T1000 (cell line): ENCODE results near the gene TMEM117.
"Not testable (repeated sequence)": the region's sequence is repeated elsewhere in the genome, so short reads cannot be mapped to it uniquely, and the experiment has no call there.

Experiments used
- DNase-seq: peaks from one replicate; lab custom pipeline; 2025; ENCODE audit warnings: mixed read lengths; lab: John Stamatoyannopoulos, UW

TMEM117 gene

GRCh38 chr12:44296624-44297197, 460.8 kb downstream of the TMEM117 start:
- no peak for DNase-seq

GRCh38 chr12:44299524-44299923, 463.6 kb downstream of the TMEM117 start:
- DNase-seq, result no peak

- no peak for DNase-seq
Observed at GRCh38 chr12:44307506-44308168, 471.8 kb downstream of the TMEM117 start.

GRCh38 chr12:44313188-44313587, 477.3 kb downstream of the TMEM117 start:
- no peak for DNase-seq

- DNase-seq, result no peak
Observed at GRCh38 chr12:44314007-44314500, 478.2 kb downstream of the TMEM117 start.

GRCh38 chr12:44317651-44318126, 481.8 kb downstream of the TMEM117 start:
- no peak for DNase-seq

- no peak for DNase-seq
Observed at GRCh38 chr12:44331269-44331668, 495.4 kb downstream of the TMEM117 start.

GRCh38 chr12:44334347-44334746, 498.5 kb downstream of the TMEM117 start:
- DNase-seq, result no peak

GRCh38 chr12:44335030-44335429, 499.1 kb downstream of the TMEM117 start:
- no peak for DNase-seq

GRCh38 chr12:44336577-44336976, 500.7 kb downstream of the TMEM117 start:
- DNase-seq, result no peak

- DNase-seq, result no peak
Observed at GRCh38 chr12:44342371-44342770, 506.5 kb downstream of the TMEM117 start.

GRCh38 chr12:44347145-44347544, 511.3 kb downstream of the TMEM117 start:
- no peak for DNase-seq

GRCh38 chr12:44357494-44357893, 521.6 kb downstream of the TMEM117 start:
- DNase-seq, result no peak

GRCh38 chr12:44358636-44359035, 522.8 kb downstream of the TMEM117 start:
- DNase-seq, result no peak

GRCh38 chr12:44362947-44363346, 527.1 kb downstream of the TMEM117 start:
- no peak for DNase-seq

- DNase-seq, result no peak
Observed at GRCh38 chr12:44367136-44367535, 531.3 kb downstream of the TMEM117 start.

- no peak for DNase-seq
Observed at GRCh38 chr12:44367916-44368315, 532.0 kb downstream of the TMEM117 start.

- DNase-seq, result no peak
Observed at GRCh38 chr12:44369998-44370397, 534.1 kb downstream of the TMEM117 start.

- no peak for DNase-seq
Observed at GRCh38 chr12:44370982-44371381, 535.1 kb downstream of the TMEM117 start.

GRCh38 chr12:44372259-44372658, 536.4 kb downstream of the TMEM117 start:
- DNase-seq, result peak; percentile 53

GRCh38 chr12:44375694-44376093, 539.8 kb downstream of the TMEM117 start:
- DNase-seq, result no peak

- no peak for DNase-seq
Observed at GRCh38 chr12:44377443-44378187, 541.7 kb downstream of the TMEM117 start.

GRCh38 chr12:44379113-44379512, 543.2 kb downstream of the TMEM117 start:
- not testable (repeated sequence) for DNase-seq
